K562 (cell line): ENCODE results near the gene DOCK1. TPM values are rescaled to one million over a fixed set of nuclear protein-coding genes. Genes with fewer than 3 reads are reported as not detected.

Source experiments
- ATAC-seq: fragments of 200-7000 bp; cut with Tn5 transposase; 3 replicates; pipeline ENCODE4 v1.9.1; 2020; ENCODE audit warnings: moderate library complexity
- BruUV-seq: library from RNA; stranded (reverse); fragments of 400-500 nt; replicated peaks from 2 replicates; lab custom pipeline; 2021; lab: Mats Ljungman, UMichigan
- CTCF ChIA-PET: fragments of 300-600 bp; formaldehyde crosslinking; extraction: SDS; loops from one replicate; lab custom pipeline; 2021; ENCODE audit warnings: low intra/inter-chr PET ratio; lab: Yijun Ruan, JAX
- POLR2A ChIA-PET: fragments of 300-600, 350-650 bp; sonication (Branson Sonifier 250); formaldehyde crosslinking; extraction: SDS; loops from one replicate; lab custom pipeline; 2021; ENCODE audit warnings: antibody characterized with exemption, inconsistent platforms; lab: Yijun Ruan, JAX
- DNase-seq, 4 experiments: peaks; one replicate each; pipeline versions ENCODE4 v3.0.0 to v3.0.0-alpha.2; 2011 to 2018; ENCODE audit warnings: low spot score in 3 of 4, mixed read lengths in 3 of 4; ENCODE audit errors: extremely low read depth in 1 of 4
- FAIRE-seq: peaks from 2 replicates; lab custom pipeline; 2011; peaks lifted over from hg19 to GRCh38; lab: Jason Lieb, UNC
- H2AFZ ChIP-seq: 2 replicates; pipeline ENCODE4 v1.6.0; 2011; ENCODE audit warnings: low read depth, low read length, control low read depth, inconsistent platforms
- H3K27ac ChIP-seq: fragments of 200-600 bp; 3 replicates; pipeline ENCODE4 v1.8.0; 2011; ENCODE audit warnings: low read depth, mild to moderate bottlenecking, control low read depth, inconsistent platforms, low read length, moderate library complexity, mixed read lengths; ENCODE audit errors: extremely low read depth
- H3K27me3 ChIP-seq, 2 experiments: fragments of 300-600 bp in 1 of 2; 2 replicates in 1 of 2; 3 replicates in 1 of 2; pipeline versions ENCODE4 v1.6.0 to v1.8.0; 2011; ENCODE audit warnings: inconsistent platforms in 2 of 2, low read length in 2 of 2, mild to moderate bottlenecking in 1 of 2, mixed read lengths in 1 of 2, moderate library complexity in 1 of 2; ENCODE audit not compliant: control insufficient read depth in 2 of 2, insufficient read depth in 2 of 2
- H3K36me3 ChIP-seq: fragments of 300-600 bp; 3 replicates; pipeline ENCODE4 v1.8.0; 2011; ENCODE audit warnings: mild to moderate bottlenecking, low read length, inconsistent platforms; ENCODE audit not compliant: control insufficient read depth, insufficient read depth
- H3K4me1 ChIP-seq, 2 experiments: fragments of 200-600 bp in 1 of 2; replicated peaks in 1 of 2; 2 replicates in 1 of 2; 3 replicates in 1 of 2; pipeline versions ENCODE4 v1.5.1 to v1.8.0; 2011; ENCODE audit warnings: inconsistent platforms in 2 of 2, low read length in 2 of 2, mild to moderate bottlenecking in 1 of 2, mixed read lengths in 1 of 2, moderate library complexity in 1 of 2; ENCODE audit not compliant: control insufficient read depth in 2 of 2, insufficient read depth in 2 of 2
- H3K4me2 ChIP-seq: 2 replicates; pipeline ENCODE4 v1.6.1; 2011; ENCODE audit warnings: low read length, control low read depth, inconsistent platforms, mixed read lengths; ENCODE audit not compliant: insufficient read depth
- H3K4me3 ChIP-seq: fragments of 200-600 bp; sonication (generic), shearing (Covaris generic); 2 replicates; pipeline ENCODE4 v1.5.1; 2016; ENCODE audit warnings: control low read depth, inconsistent platforms
- H3K79me2 ChIP-seq: fragments of 200-600 bp; 3 replicates; pipeline ENCODE4 v1.8.0; 2011; ENCODE audit warnings: low read length, inconsistent platforms; ENCODE audit not compliant: control insufficient read depth, insufficient read depth
- H3K9ac ChIP-seq, 2 experiments: 2 replicates each; pipeline versions ENCODE4 v1.6.0 to v1.6.1; 2011; ENCODE audit warnings: low read depth in 2 of 2, low read length in 2 of 2, control low read depth in 1 of 2, inconsistent platforms in 1 of 2, mild to moderate bottlenecking in 1 of 2, mixed read lengths in 1 of 2; ENCODE audit not compliant: insufficient read depth in 1 of 2
- H3K9me1 ChIP-seq: one replicate; pipeline ENCODE4 v1.6.0; 2011; ENCODE audit warnings: inconsistent platforms, mild to moderate bottlenecking, low read length, moderate library complexity; ENCODE audit not compliant: control insufficient read depth, insufficient read depth
- H3K9me3 ChIP-seq: replicated peaks from 2 replicates; pipeline ENCODE4 v1.5.1; 2011; ENCODE audit warnings: low read depth, low read length, inconsistent platforms; ENCODE audit not compliant: control insufficient read depth, insufficient read depth
- H4K20me1 ChIP-seq: replicated peaks from 2 replicates; pipeline ENCODE4 v1.6.1; 2011; ENCODE audit warnings: low read length, inconsistent platforms, mixed read lengths; ENCODE audit not compliant: control insufficient read depth, insufficient read depth
- AFF1 ChIP-seq, 2 experiments: fragments of 450-650 bp; IDR thresholded peaks; 2 replicates each; pipeline ENCODE4 v1.6.1; 2018; ENCODE audit warnings: mild to moderate bottlenecking in 2 of 2, low read depth in 1 of 2; ENCODE audit not compliant: partially characterized antibody in 2 of 2
- CBX3 ChIP-seq, 2 experiments: IDR thresholded peaks; 1 replicate in 1 of 2; 2 replicates in 1 of 2; pipeline ENCODE4 v1.6.1; 2012; ENCODE audit warnings: inconsistent platforms in 2 of 2, low read length in 2 of 2, borderline replicate concordance in 1 of 2, control low read depth in 1 of 2
- FUS ChIP-seq: fragments of 200-400 bp; formaldehyde crosslinking; optimal IDR thresholded peaks from 2 replicates; pipeline ENCODE3; 2017; ENCODE audit warnings: low read depth, low read length
- ILK ChIP-seq: fragments of 450-650 bp; IDR thresholded peaks from 2 replicates; pipeline ENCODE4 v1.6.1; 2016; ENCODE audit warnings: missing genetic modification characterization, low read depth, mild to moderate bottlenecking, missing compliant biosample characterization, moderate library complexity, borderline replicate concordance
- KLF10 ChIP-seq: fragments of 250-450 bp; sonication (Bioruptor Pico); IDR thresholded peaks from 2 replicates; pipeline ENCODE4 v1.6.1; 2021; ENCODE audit warnings: matching md5 sums
- KLF16 ChIP-seq: IDR thresholded peaks from 2 replicates; pipeline ENCODE4 v1.6.1; 2016; ENCODE audit warnings: antibody characterized with exemption
- SIN3B ChIP-seq: fragments of 450-650 bp; IDR thresholded peaks from 2 replicates; pipeline ENCODE4 v1.6.1; 2017; ENCODE audit warnings: low read depth, mild to moderate bottlenecking, moderate library complexity
- SP2 ChIP-seq: IDR thresholded peaks from 2 replicates; pipeline ENCODE4 v1.6.1; 2011; ENCODE audit warnings: mild to moderate bottlenecking, low read depth, low read length, moderate library complexity; ENCODE audit not compliant: poor library complexity, severe bottlenecking; ENCODE audit errors: extremely low read depth
- ZFPM2 ChIP-seq: fragments of 250-450 bp; sonication (Bioruptor Pico); IDR thresholded peaks from 2 replicates; pipeline ENCODE4 v1.5.1; 2022; ENCODE audit warnings: mild to moderate bottlenecking
- WGBS: fragments of 100-300 bp; shearing (Covaris generic); methylation state at CpG from one replicate; pipeline ENCODE4 v1.1.6; 2016; ENCODE audit warnings: low coverage, mixed read lengths; ENCODE audit not compliant: insufficient coverage; ENCODE audit errors: missing lambda C conversion rate; 5-methylcytosine and 5-hydroxymethylcytosine counted together
- in situ Hi-C: fragments of 300-500 bp; cut with MboI; formaldehyde crosslinking; loops from 4 replicates; pipeline ENCODE4 v1.15.0; 2018; ENCODE audit warnings: inconsistent platforms, mixed read lengths
- intact Hi-C: fragments of 100-400 bp; cut with micrococcal nuclease; formaldehyde crosslinking; loops from 2 replicates; pipeline ENCODE4 v1.14.2; 2022
- polyA plus RNA-seq, 8 experiments: library from polyadenylated mRNA; depleted of rRNA in 4 of 8; stranded (reverse) in 5 of 8; unstranded in 3 of 8; fragments of >200 nt; fragmentation: Nextera tagmentation in 2 of 8; fragmentation: Illumina TruSeq in 1 of 8; extraction: Ambion mirVana in 2 of 8; extraction: Trizol in 1 of 8; gene quantifications; 2 replicates each; pipeline versions ENCODE4 v1.2.1 to v1.2.3, GENCODE V29; 2011 to 2014; ENCODE audit warnings: inconsistent platforms in 1 of 8, missing spikeins in 1 of 8
- total RNA-seq, 7 experiments: library from RNA; depleted of rRNA in 6 of 7; stranded (reverse); fragments of >200 nt in 6 of 7; fragmentation: Illumina TruSeq in 2 of 7; extraction: Trizol in 2 of 7; gene quantifications; 2 replicates each; pipeline versions ENCODE4 v1.2.1 to v1.2.3, GENCODE V29; 2011 to 2021; ENCODE audit warnings: low replicate concordance in 1 of 7

The DOCK1 gene
- total and polyA plus RNA-seq, 9 of the 15 experiments (the other 6 are each of a cell fraction or from before 2014, with no cell fraction given): 0.31 TPM; not detected in 8

GRCh38 chr10:127137391-127137790, 232.2 kb downstream of the DOCK1 start:
- intact Hi-C loops: no loop called here
- H3K9me3 ChIP-seq: no peaks in the 10 kb centered on the region
- no peaks in the 10 kb centered on the region for H4K20me1 ChIP-seq
- DNase-seq: no peak
- no peaks in the 10 kb centered on the region for H3K4me1 ChIP-seq
- CTCF ChIA-PET: no interaction called here
- in situ Hi-C loops: no loop called here
- H3K79me2 ChIP-seq: no peaks in the 10 kb centered on the region
- ATAC-seq: no peak
- no peak overlapping the region for H2AFZ ChIP-seq
- H3K4me3 ChIP-seq: no peak overlapping the region
- no TSS peak for BruUV-seq
- WGBS: 2% methylated on average over 7 of the region's 7 CpGs
- no peak overlapping the region for H3K27ac ChIP-seq
- no peaks in the 10 kb centered on the region for H3K27me3 ChIP-seq
- no peak overlapping the region for H3K4me2 ChIP-seq
- POLR2A ChIA-PET: no interaction called here
- H3K9me1 ChIP-seq: no peaks in the 10 kb centered on the region
- no peak overlapping the region for H3K9ac ChIP-seq
- H3K36me3 ChIP-seq: no peaks in the 10 kb centered on the region
- FAIRE-seq: no peak
- TF ChIP-seq KLF16 (no peak), ZFPM2 (CRISPR knock-in tag) (no peak), AFF1 (IDR thresholded peaks at IDR 0.05; ENCODE audit: low read depth in 1 of 2, partially characterized antibody in 2 of 2) (no peak), ILK (no peak), SP2 (no peak), FUS (no peak), KLF10 (no peak), CBX3 (IDR thresholded peaks at IDR 0.05; ENCODE audit: borderline replicate concordance in 1 of 2, low read length in 2 of 2) (no peak), SIN3B (no peak)
